ENCODE measurements around the gene ABCC4.

Gene ABCC4, protein sequence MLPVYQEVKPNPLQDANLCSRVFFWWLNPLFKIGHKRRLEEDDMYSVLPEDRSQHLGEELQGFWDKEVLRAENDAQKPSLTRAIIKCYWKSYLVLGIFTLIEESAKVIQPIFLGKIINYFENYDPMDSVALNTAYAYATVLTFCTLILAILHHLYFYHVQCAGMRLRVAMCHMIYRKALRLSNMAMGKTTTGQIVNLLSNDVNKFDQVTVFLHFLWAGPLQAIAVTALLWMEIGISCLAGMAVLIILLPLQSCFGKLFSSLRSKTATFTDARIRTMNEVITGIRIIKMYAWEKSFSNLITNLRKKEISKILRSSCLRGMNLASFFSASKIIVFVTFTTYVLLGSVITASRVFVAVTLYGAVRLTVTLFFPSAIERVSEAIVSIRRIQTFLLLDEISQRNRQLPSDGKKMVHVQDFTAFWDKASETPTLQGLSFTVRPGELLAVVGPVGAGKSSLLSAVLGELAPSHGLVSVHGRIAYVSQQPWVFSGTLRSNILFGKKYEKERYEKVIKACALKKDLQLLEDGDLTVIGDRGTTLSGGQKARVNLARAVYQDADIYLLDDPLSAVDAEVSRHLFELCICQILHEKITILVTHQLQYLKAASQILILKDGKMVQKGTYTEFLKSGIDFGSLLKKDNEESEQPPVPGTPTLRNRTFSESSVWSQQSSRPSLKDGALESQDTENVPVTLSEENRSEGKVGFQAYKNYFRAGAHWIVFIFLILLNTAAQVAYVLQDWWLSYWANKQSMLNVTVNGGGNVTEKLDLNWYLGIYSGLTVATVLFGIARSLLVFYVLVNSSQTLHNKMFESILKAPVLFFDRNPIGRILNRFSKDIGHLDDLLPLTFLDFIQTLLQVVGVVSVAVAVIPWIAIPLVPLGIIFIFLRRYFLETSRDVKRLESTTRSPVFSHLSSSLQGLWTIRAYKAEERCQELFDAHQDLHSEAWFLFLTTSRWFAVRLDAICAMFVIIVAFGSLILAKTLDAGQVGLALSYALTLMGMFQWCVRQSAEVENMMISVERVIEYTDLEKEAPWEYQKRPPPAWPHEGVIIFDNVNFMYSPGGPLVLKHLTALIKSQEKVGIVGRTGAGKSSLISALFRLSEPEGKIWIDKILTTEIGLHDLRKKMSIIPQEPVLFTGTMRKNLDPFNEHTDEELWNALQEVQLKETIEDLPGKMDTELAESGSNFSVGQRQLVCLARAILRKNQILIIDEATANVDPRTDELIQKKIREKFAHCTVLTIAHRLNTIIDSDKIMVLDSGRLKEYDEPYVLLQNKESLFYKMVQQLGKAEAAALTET (N-terminal part only)

DNA sequence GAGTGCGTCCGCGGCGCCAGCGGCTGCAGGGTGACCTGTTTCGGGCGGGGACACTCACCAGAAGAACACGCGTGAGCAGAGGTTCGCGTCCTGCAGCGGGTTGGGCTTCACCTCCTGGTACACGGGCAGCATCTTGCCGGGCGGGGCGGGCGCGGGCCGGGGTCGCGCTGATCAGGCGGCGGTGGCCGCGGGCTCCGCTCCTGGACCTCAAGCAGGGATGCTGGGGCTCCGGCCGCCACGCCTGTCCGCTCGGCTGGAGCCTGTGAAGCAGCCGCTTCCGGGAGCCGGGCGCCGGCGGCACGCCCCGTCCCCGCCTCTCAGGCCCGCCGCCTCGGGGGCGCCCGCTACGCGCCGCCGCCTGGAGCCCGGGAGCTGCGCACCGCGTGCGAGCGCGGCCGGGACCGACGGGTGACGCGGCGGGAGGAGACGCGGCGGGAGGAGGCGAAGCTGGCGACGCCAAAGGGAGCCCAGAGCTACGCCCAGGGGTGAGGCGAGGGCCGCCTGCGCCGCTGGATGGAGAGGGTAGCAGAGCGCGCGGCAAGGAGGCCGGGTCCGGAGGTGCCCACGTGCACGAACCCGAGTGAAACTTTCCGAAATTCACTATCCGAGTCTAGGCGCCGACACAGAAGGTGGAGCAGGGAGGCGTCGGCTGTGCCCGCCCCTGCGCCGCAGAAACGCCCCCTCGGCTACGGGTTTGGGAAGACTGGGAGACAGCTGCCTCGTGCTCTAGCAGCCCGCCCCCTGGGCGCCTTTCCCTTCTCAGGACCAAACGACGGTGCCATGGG, at the start of gene ABCC4:
ABCC4 (minus strand) TSS at position 269 of the 785 bp plus-strand sequence; CDS start at position 132, 137 bp downstream.
- TF ChIP-seq, protein P1, sequence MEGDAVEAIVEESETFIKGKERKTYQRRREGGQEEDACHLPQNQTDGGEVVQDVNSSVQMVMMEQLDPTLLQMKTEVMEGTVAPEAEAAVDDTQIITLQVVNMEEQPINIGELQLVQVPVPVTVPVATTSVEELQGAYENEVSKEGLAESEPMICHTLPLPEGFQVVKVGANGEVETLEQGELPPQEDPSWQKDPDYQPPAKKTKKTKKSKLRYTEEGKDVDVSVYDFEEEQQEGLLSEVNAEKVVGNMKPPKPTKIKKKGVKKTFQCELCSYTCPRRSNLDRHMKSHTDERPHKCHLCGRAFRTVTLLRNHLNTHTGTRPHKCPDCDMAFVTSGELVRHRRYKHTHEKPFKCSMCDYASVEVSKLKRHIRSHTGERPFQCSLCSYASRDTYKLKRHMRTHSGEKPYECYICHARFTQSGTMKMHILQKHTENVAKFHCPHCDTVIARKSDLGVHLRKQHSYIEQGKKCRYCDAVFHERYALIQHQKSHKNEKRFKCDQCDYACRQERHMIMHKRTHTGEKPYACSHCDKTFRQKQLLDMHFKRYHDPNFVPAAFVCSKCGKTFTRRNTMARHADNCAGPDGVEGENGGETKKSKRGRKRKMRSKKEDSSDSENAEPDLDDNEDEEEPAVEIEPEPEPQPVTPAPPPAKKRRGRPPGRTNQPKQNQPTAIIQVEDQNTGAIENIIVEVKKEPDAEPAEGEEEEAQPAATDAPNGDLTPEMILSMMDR (IDR thresholded peaks at IDR 0.05; ENCODE audit: low read length, missing control alignments), result no peak
- peak within 1 kb of the TSS; percentile 74 for H3K4me3 ChIP-seq (replicated peaks; ENCODE audit: low read depth, low read length)
- DNase-seq (ENCODE audit: low read depth), result peak; percentile 73

- DNase-seq (ENCODE audit: low read depth), result peak; percentile 61
- no peak overlapping the region for H3K4me3 ChIP-seq (replicated peaks; ENCODE audit: low read depth, low read length)
- TF ChIP-seq, protein P1 (IDR thresholded peaks at IDR 0.05; ENCODE audit: low read length, missing control alignments), result no peak
These were observed 48.0 kb upstream of the ABCC4 start for GRCh38 chr13:95349267-95349666.

- no peak overlapping the region for H3K4me3 ChIP-seq (replicated peaks; ENCODE audit: low read depth, low read length)
- peak; percentile 92 for DNase-seq (ENCODE audit: low read depth)
- TF ChIP-seq, protein P1 (IDR thresholded peaks at IDR 0.05; ENCODE audit: low read length, missing control alignments), result no peak
These were observed 42.7 kb upstream of the ABCC4 start for GRCh38 chr13:95343944-95344343.

DNA sequence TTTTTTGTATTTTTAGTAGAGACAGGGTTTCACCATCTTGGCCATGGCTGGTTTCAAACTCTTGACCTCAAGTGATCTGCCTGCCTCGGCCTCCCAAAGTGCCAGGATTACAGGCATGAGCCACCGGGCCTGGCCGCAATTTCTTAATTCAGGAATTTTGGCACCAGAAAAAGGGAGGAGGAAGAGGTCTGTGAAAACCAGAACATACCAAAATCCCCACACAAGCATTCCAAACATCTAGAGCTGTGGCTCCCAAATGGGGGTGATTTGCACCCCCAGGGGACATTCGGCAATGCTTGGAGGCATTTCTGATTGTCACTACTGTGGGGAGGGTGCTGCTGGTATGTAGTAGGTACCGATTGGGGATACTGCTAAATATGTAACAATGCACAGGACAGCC, 40.2 kb upstream of the ABCC4 start:
- no peak for DNase-seq (ENCODE audit: low read depth)
- TF ChIP-seq, protein P1 (IDR thresholded peaks at IDR 0.05; ENCODE audit: low read length, missing control alignments), result no peak
- H3K4me3 ChIP-seq (replicated peaks; ENCODE audit: low read depth, low read length), result no peak overlapping the region

DNA sequence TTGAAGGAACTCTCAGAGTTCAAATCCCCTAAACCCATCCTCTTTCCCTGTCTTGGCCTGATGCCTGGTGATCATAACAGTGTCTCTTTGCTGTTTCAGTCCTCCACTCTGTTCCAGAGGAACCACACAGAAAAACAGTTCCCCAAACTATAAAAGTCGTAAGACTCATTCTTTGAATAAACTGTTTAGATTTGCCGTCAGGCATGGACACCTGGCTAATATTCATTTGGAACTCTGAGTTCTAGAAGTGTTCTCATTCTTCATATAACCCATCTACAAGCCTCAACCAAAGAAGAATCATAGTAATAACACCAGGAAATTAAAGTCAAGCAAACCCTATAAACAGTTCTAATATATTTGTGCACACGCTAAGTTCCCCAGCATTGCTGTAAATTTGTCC, 37.7 kb upstream of the ABCC4 start:
- DNase-seq (ENCODE audit: low read depth), result no peak
- no peak overlapping the region for H3K4me3 ChIP-seq (replicated peaks; ENCODE audit: low read depth, low read length)
- TF ChIP-seq, protein P1 (IDR thresholded peaks at IDR 0.05; ENCODE audit: low read length, missing control alignments), result no peak

- DNase-seq (ENCODE audit: low read depth), result no peak
- TF ChIP-seq, protein P1 (IDR thresholded peaks at IDR 0.05; ENCODE audit: low read length, missing control alignments), result no peak
- no peak overlapping the region for H3K4me3 ChIP-seq (replicated peaks; ENCODE audit: low read depth, low read length)
These were observed 36.3 kb upstream of the ABCC4 start for GRCh38 chr13:95337597-95337996.

Data from fibroblast of pulmonary artery (primary cell).